Muscle layer of colon (tissue), 2 donors: ENCODE results near the gene CORT.
"Not testable (repeated sequence)": the region's sequence is repeated elsewhere in the genome, so short reads cannot be mapped to it uniquely, and the experiment has no call there.

Source experiments
- H3K27ac ChIP-seq: one replicate; pipeline ENCODE4 v1.7.0; 2013; ENCODE audit warnings: low read depth, mild to moderate bottlenecking, low read length, moderate library complexity
- H3K27me3 ChIP-seq, 2 donors: one replicate each; pipeline ENCODE4 v1.7.0; 2013; ENCODE audit warnings: low read length in 2 of 2, mild to moderate bottlenecking in 2 of 2; ENCODE audit not compliant: insufficient read depth in 2 of 2, control insufficient read depth in 1 of 2
- H3K36me3 ChIP-seq: one replicate; pipeline ENCODE4 v1.7.0; 2013; ENCODE audit warnings: mild to moderate bottlenecking, low read length; ENCODE audit not compliant: insufficient read depth
- H3K4me1 ChIP-seq: one replicate; pipeline ENCODE4 v1.7.0; 2013; ENCODE audit warnings: mild to moderate bottlenecking, low read length; ENCODE audit not compliant: insufficient read depth
- H3K4me3 ChIP-seq, 2 donors: one replicate each; pipeline ENCODE4 v1.7.0; 2013; ENCODE audit warnings: low read length in 2 of 2, low read depth in 1 of 2, mild to moderate bottlenecking in 1 of 2, moderate library complexity in 1 of 2
- H3K9ac ChIP-seq: one replicate; pipeline ENCODE4 v1.7.0; 2013; ENCODE audit warnings: low read length
- H3K9me3 ChIP-seq: one replicate; pipeline ENCODE4 v1.7.0; 2013; ENCODE audit warnings: mild to moderate bottlenecking, low read length
- donor health status: abdominal sarcoma.
- donor health status: Adenocarcinoma of cecum.

The CORT gene, protein sequence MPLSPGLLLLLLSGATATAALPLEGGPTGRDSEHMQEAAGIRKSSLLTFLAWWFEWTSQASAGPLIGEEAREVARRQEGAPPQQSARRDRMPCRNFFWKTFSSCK

DNA sequence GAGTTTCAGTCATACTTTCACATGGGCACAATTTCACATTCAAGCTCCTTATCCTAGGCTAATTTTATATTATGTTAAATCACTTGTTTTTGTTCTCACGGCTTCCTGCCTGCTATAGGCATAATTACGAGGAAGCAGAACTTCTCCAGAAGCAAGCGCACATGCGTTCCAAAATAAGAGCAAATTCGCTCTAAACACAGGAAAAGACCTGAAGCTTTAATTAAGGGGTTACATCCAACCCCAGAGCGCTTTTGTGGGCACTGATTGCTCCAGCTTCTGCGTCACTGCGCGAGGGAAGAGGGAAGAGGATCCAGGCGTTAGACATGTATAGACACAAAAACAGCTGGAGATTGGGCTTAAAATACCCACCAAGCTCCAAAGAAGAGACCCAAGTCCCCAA, at the start of gene CORT:
Gene CORT (plus strand): TSS at position 281 of the 400 bp plus-strand sequence. CDS start 193 bp downstream, outside the sequence.
- Histone ChIP-seq H3K9me3 (no peaks in the 10 kb centered on the region), H3K36me3 (no peaks in the 10 kb centered on the region), H3K27me3 (peaks cover 0 to 9% of the 10 kb centered on the region in 2 donors), H3K27ac (no peak within 1 kb of the TSS), H3K4me1 (peaks cover 8% of the 10 kb centered on the region), H3K4me3 (no peak within 1 kb of the TSS), H3K9ac (no peak within 1 kb of the TSS)

DNA sequence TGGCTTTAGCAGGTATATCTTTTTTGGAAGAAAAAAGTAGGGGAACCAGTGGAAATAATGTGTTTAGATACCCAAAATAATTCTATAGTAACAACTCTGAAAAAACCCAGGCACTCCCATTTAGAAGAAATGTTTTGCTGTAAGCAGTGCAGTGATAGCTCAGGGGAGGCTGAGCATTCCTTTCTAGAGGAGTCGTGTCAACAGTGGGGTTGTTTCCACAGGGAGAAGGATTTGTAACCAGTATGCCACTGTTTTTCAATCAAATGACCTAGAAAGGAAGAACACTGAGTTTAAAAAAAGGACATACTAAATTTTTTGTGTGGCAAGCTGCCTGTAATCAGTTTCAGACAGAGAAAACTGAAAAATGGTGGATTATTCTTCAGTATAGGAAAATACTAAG, 48.5 kb upstream of the CORT start:
- no peak overlapping the region for H3K9ac ChIP-seq

GRCh38 chr1:10402729-10403274, 47.0 kb upstream of the CORT start:
- H3K36me3 ChIP-seq, result peaks cover 31% of the 10 kb centered on the region
- H3K4me1 ChIP-seq, result peaks cover 12% of the 10 kb centered on the region
- H3K27ac ChIP-seq, result no peak overlapping the region

More for the DNA sequence above, 48.5 kb upstream of the CORT start:
- no peaks in the 10 kb centered on the region for H3K9me3 ChIP-seq
- H3K36me3 ChIP-seq, result peaks cover 22% of the 10 kb centered on the region
- no peaks in the 10 kb centered on the region for H3K27me3 ChIP-seq
- no peak overlapping the region for H3K27ac ChIP-seq
- peaks cover 12% of the 10 kb centered on the region for H3K4me1 ChIP-seq
- no peak overlapping the region for H3K4me3 ChIP-seq

GRCh38 chr1:10407201-10407600, 42.6 kb upstream of the CORT start:
- Histone ChIP-seq H3K27ac (no peak overlapping the region), H3K9ac (no peak overlapping the region), H3K4me3 (no peak overlapping the region), H3K36me3 (peaks cover 67% of the 10 kb centered on the region), H3K27me3 (no peaks in the 10 kb centered on the region), H3K4me1 (no peaks in the 10 kb centered on the region), H3K9me3 (no peaks in the 10 kb centered on the region)

More at GRCh38 chr1:10402729-10403274, 47.0 kb upstream of the CORT start:
- H3K27me3 ChIP-seq, result no peaks in the 10 kb centered on the region
- no peaks in the 10 kb centered on the region for H3K9me3 ChIP-seq
- H3K9ac ChIP-seq, result no peak overlapping the region
- no peak overlapping the region for H3K4me3 ChIP-seq

DNA sequence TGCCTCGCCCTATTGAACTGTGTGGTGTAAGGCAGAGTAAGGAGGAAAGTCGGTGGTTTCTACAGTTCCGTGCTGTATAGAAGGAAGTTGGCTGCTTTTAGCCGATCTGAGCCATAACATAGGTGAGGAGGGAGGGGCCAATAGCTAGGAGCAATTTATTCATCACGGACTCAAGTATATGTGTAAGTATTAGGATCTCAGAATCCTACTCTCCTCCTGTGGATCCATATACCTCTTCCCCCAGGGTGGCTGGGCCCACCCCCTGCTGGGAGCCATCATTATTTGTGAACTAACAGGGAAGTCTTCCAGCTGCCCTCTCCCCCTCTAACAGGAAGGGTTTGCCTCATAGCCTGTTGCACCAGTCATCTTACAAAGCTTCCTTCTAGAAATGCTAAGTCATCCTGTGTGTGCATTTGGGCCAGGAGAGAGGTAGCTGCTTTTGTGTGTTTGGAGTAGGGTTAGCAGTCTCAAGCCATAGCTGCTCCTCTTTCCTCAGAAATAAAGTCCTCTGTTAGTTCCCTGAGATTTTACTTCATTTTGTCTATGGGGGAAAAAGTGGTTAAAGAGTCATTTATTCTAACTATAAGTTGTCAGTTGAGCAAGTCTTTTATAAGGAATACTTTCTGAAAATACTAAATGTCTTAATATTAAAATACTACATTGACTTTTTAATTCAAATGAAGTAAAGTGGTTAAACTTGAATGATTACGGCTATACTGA, 34.5 kb upstream of the CORT start:
- peaks cover 59% of the 10 kb centered on the region for H3K36me3 ChIP-seq

DNA sequence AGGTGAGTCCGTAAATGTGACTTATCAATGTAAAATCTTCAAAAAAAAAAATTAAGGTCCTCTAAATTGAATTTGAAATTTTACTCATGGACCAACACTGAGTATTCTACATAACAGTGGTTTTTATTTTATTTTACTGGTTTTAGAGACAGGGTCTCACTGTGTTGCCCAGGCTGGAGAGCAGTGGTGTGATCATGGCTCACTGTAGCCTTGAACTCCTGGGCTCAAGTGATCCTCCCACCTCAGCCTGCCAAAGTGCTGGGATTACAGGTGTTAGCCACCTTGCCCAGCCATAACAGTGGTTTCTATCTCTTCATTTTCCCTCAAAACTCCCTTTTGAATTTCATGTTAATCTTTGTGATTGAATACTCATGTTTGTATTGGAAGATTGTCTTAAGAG, 33.9 kb upstream of the CORT start:
- not testable (repeated sequence) for H3K27ac ChIP-seq, H3K9ac ChIP-seq, H3K27me3 ChIP-seq, H3K4me1 ChIP-seq, H3K9me3 ChIP-seq, H3K4me3 ChIP-seq
- peaks cover 61% of the 10 kb centered on the region for H3K36me3 ChIP-seq

More for the DNA sequence above, 34.5 kb upstream of the CORT start:
- no peak overlapping the region for H3K9ac ChIP-seq
- H3K9me3 ChIP-seq, result no peaks in the 10 kb centered on the region
- H3K27me3 ChIP-seq, result no peaks in the 10 kb centered on the region
- no peak overlapping the region for H3K27ac ChIP-seq
- no peak overlapping the region for H3K4me3 ChIP-seq
- no peaks in the 10 kb centered on the region for H3K4me1 ChIP-seq

DNA sequence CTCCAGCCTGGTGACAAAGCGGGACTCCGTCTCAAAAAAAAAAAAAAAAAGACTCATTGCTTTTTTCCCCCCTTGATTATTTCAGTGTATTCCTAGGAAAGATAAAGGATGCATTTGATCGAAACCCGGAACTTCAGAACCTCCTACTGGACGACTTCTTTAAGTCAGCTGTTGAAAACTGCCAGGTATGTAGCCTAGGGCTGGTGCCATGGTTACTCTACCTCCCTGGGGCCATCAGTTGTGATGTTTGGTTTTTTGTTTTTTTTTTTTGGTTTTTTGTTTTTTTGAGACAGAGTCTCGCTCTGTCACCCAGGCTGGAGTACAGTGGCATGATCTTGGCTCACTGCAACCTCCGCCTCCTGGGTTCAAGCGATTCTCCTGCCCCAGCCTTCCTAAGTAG, 31.1 kb upstream of the CORT start:
- not testable (repeated sequence) for H3K27ac ChIP-seq, H3K27me3 ChIP-seq, H3K4me3 ChIP-seq, H3K4me1 ChIP-seq, H3K9me3 ChIP-seq, H3K9ac ChIP-seq
- peaks cover 38% of the 10 kb centered on the region for H3K36me3 ChIP-seq

DNA sequence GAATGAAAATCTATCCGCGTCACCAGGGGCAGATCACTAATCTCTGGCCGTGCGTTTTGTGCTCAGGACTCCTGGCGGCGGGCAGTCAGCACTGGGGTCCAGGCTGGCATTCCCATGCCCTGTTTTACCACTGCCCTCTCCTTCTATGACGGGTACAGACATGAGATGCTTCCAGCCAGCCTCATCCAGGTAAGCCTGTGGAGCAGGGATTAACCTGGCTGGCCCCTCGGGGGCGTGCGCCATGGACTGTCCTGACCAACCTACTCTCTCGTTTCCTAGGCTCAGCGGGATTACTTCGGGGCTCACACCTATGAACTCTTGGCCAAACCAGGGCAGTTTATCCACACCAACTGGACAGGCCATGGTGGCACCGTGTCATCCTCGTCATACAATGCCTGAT, 30.5 kb upstream of the CORT start:
- Histone ChIP-seq H3K4me1 (peaks cover 2% of the 10 kb centered on the region), H3K9me3 (no peaks in the 10 kb centered on the region), H3K4me3 (no peak overlapping the region), H3K27me3 (no peaks in the 10 kb centered on the region), H3K9ac (no peak overlapping the region), H3K36me3 (peaks cover 38% of the 10 kb centered on the region), H3K27ac (no peak overlapping the region)

DNA sequence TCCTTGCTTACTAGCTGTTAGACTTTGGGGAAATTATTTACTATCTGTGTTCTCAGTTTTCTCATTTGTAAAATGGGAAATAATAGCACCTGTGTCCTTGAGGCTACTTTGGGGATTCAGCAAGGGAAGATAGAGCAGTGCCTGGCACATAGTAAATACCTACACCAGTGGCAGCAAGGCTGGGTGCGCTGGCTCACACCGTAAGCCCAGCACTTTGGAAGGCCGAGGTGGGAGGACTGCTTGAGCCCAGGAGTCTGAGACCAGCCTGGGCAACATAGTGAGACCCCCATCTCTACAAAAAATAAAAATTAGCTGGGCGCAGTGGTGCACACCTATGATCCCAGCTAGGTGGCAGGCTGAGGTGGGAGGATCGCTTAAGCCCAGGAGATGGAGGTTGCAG, 28.2 kb upstream of the CORT start:
- H3K27ac ChIP-seq, result no peak overlapping the region
- no peaks in the 10 kb centered on the region for H3K9me3 ChIP-seq
- H3K4me3 ChIP-seq, result no peak overlapping the region
- H3K4me1 ChIP-seq, result peaks cover 3% of the 10 kb centered on the region
- H3K9ac ChIP-seq, result no peak overlapping the region
- H3K27me3 ChIP-seq, result no peaks in the 10 kb centered on the region
- peaks cover 30% of the 10 kb centered on the region for H3K36me3 ChIP-seq

GRCh38 chr1:10424034-10424433, 25.8 kb upstream of the CORT start:
- Histone ChIP-seq H3K27me3 (no peaks in the 10 kb centered on the region), H3K36me3 (peaks cover 18% of the 10 kb centered on the region), H3K4me3 (no peak overlapping the region), H3K9ac (no peak overlapping the region), H3K9me3 (no peaks in the 10 kb centered on the region), H3K4me1 (peaks cover 3% of the 10 kb centered on the region), H3K27ac (no peak overlapping the region)

DNA sequence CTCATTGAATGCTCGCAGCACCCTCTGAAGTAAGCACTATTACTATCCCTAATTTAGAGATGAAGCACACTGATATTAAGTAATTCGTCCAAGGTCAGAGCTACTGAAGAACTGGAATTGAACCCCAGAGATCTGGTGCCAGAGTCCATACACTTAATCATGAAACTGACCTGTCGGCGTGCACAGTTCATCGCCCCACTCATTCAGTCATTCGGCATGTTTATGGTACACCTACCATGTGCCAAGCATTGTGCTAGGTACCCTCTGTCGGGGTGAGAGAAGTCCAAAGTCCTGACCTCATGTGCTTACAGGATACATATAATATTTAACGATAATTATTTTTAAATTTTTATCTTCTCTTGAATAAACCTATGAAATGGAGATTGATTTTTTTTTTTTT, 25.2 kb upstream of the CORT start:
- Histone ChIP-seq H3K9me3 (no peaks in the 10 kb centered on the region), H3K27me3 (no peaks in the 10 kb centered on the region), H3K9ac (no peak overlapping the region), H3K27ac (no peak overlapping the region), H3K36me3 (peaks cover 13% of the 10 kb centered on the region), H3K4me1 (peaks cover 3% of the 10 kb centered on the region), H3K4me3 (no peak overlapping the region)
